AG08396 (cell line): ENCODE measurements around the gene CTAGE8.
"Not testable (repeated sequence)": the region's sequence is repeated elsewhere in the genome, so short reads cannot be mapped to it uniquely, and the experiment has no call there.

Experiments used
- DNase-seq: peaks from one replicate; pipeline ENCODE4 v3.0.0; 2012; ENCODE audit warnings: low spot score, mixed read lengths

The CTAGE8 gene, protein sequence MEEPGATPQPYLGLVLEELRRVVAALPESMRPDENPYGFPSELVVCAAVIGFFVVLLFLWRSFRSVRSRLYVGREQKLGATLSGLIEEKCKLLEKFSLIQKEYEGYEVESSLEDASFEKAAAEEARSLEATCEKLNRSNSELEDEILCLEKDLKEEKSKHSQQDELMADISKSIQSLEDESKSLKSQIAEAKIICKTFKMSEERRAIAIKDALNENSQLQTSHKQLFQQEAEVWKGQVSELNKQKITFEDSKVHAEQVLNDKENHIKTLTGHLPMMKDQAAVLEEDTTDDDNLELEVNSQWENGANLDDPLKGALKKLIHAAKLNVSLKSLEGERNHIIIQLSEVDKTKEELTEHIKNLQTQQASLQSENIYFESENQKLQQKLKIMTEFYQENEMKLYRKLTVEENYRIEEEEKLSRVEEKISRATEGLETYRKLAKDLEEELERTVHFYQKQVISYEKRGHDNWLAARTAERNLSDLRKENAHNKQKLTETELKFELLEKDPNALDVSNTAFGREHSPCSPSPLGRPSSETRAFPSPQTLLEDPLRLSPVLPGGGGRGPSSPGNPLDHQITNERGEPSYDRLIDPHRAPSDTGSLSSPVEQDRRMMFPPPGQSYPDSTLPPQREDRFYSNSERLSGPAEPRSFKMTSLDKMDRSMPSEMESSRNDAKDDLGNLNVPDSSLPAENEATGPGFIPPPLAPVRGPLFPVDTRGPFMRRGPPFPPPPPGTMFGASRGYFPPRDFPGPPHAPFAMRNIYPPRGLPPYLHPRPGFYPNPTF

DNA sequence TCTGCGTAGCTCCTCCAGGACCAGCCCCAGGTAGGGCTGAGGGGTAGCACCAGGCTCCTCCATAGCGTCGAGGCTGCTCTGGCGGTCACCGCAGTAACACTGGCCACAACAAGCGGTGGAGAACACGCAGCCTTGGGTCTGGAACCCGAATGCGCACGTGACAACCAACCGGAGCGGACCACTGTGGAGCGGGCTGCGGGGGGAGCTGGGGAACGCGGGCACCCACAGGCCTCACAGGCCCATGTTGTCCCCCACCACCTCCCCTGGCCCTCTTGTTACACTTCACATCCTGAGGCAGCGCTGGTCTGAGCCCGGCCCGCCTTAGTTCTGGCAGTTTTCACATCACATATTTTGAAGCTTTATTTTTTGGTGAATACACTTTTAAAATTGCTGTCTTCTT lies at the start of gene CTAGE8:
Gene CTAGE8 (minus strand): TSS at position 101 of the 400 bp plus-strand sequence. CDS start 38 bp downstream, at position 63.
- DNase-seq = not testable (repeated sequence)

DNA sequence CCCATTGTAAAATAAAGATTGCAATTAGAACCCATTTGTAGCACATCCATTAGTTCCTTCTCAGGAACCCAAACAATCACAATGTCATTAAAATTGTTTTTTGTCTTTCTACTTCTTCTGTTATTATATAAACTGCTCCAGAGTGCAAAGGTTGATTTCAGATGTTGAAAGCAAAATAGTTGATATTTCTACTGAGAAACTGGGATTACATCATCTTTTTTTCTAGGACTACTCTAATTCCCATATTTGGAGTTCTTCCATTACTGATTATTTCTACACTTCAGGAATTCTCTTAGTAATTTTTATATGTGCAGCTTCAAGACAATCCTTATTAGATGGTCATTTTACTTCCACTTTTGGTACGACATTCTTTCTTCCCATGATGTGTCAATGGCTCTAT lies 48.4 kb upstream of the CTAGE8 start:
- DNase-seq = not testable (repeated sequence)

DNA sequence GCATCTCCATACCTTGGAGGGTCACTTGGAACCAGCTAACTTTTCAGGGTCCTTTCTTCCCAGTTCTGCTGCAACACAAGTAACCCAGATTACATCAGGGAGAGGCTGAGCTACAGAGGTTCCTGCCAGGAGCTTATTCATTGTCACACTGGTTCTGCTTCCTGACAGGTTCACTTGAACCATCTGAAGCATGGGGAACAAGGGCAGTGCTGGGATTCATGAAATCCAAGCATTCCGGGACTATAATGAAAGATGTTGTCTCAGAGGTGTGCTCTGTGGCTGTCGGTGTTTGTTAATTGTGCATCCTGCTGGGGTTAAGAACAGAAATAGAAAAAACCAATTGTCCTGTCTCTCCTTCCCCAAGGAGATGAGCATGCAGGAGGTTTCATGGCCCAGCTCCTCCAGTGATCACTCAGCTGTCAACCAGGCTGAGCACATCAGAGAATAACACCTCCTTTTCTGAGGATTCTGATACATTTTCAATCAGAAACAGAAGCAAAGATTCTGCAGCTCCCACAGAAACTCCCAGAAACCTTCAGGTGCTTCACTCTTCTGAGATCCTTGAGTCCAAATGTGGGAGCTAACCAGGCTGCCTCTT lies 42.9 kb upstream of the CTAGE8 start, which contains the start of gene OR2A1:
Gene OR2A1 (plus strand): TSS at position 548 of the 598 bp plus-strand sequence. CDS start 5,706 bp downstream, outside the sequence.
- DNase-seq = not testable (repeated sequence)

DNA sequence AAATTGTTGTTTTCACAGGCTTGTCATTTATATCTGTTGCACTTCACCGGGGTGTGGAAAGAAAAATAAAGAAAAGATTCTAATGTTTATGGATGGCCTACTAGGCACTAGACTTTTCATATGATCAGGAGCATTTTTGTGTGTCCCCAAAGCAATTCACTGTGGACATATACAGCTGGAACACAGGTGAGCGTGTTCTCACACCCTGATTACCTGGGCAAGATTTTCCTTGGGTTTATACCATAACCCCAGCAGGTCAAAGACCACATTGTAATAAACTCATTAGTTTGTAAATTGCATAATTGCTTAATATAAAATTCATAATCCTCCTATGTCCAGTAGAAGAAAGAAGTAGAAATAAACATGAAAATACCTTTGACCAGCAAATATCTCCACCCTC lies 42.1 kb upstream of the CTAGE8 start:
- DNase-seq = not testable (repeated sequence)

DNA sequence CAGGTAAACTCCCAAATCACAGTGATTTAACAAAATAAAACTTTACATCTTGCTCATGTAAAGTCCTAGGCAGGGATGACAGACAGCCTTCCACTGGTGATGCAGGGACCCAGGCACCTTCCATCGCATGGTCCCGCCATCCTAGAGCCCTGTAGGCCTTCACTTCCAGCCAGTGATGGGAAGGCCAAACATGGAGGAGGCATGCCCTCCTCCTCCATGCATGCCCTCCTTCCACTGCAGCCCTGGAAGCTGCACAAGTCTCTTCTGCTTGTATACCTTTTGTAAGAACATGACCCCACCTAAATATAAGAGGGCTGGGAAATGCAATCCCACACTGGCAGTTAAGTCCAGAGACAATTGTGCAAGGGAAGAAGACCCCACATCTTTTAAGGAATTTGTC lies 40.6 kb upstream of the CTAGE8 start:
- DNase-seq = not testable (repeated sequence)

DNA sequence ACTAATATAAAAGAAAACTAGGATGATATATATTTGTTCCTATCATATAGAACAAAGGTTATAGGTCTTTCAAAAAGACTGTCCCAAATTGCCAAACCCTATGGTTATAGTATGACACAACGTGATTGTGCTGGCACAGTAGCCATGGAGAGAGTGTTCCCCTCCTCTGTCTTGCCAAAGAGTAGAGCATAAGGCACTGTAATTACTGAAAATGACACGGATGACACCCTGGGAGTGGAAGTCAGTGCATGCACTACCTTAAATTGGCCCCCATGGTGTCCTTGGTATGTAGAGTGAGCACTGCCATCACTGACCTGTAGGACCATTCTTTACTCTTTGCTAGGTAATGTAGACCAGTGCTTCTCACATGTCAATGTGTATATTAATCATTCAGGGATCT lies 36.1 kb upstream of the CTAGE8 start:
- DNase-seq = not testable (repeated sequence)

DNA sequence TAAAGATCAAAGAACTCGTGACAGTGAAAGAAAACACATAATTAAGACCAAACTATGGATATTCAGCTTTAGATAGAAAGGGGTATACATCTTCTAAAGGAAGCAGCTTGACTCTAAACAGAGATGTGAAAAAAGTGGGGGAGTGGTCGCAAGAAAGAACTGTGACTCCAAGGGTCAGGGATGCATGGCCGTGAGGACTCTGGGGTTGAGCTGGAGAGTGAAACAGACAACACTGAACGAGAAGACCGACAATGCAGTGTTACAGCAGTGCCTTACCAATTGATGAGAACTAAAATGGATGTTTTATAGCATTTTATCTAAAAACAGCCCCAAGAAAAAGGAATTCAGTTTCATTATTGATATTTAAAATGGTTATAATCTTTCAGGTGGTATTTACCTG lies 34.5 kb upstream of the CTAGE8 start:
- DNase-seq = not testable (repeated sequence)

DNA sequence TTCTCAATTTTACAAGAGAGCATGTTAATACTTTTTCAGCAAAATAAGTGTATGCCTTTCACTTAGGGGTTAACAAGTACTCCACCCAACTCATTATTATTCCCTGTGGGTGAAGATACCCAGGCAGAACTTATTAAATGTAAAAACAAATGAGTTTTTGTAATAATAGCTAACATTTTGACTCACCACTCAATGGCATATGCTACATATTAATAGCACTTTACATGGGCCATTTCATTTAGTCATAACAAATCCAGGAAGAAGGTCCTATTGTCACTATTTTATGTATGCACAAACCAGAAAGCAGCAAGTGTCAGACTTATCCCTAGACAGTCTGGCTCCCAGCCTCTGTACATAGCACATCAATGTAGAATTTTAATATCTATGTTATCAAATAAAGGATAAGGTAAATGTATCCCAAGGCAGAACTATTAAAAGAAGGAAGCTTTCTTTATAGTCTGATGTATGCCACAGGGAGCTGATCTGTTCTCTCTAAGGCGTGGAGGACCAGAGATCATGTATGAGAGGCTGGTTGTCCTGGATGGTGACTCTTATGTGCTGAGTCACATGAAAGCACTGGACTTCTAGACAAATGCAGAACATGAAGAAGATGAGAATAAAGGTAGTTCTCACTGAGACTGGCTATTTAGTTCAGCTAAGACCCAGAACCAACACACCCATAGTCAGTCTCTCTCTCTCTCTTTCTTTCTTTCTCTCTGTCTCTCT lies 33.7 kb upstream of the CTAGE8 start:
- DNase-seq = not testable (repeated sequence)

DNA sequence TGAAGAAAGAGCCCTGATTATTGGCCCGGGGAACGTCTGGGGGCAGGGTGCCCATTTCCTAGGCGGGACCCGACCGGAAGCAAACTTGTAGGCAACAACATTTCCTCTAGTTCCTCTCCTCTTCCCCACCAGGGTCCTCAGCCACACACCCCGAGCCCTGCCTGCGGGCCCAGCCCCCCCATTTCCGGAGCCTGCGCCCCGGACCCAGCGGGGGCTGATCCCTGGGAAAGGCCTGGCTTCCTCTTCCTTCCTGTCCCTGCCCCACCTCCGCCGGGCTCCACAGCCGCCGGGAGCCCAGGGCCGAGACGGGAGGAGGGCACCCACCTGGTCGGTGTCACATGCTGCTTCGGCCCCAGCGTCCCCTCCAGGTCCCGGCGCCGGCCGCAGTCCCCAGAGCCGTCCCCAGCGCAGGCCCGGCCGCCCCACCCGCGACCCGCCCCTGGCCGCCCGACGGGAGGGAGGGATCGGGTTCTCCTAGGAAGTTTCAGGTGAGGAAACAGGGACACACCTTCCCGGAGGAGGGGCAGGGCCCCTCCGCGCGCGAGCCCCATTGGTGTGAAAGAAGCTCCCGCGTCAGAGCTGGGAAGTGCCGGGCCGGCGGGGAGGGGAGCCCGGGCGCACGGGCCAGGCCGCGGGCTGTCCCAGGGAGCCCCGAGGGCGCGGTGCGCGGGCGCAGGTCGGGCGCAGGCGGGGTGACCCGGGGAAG lies 24.9 kb upstream of the CTAGE8 start:
- DNase-seq = not testable (repeated sequence)

DNA sequence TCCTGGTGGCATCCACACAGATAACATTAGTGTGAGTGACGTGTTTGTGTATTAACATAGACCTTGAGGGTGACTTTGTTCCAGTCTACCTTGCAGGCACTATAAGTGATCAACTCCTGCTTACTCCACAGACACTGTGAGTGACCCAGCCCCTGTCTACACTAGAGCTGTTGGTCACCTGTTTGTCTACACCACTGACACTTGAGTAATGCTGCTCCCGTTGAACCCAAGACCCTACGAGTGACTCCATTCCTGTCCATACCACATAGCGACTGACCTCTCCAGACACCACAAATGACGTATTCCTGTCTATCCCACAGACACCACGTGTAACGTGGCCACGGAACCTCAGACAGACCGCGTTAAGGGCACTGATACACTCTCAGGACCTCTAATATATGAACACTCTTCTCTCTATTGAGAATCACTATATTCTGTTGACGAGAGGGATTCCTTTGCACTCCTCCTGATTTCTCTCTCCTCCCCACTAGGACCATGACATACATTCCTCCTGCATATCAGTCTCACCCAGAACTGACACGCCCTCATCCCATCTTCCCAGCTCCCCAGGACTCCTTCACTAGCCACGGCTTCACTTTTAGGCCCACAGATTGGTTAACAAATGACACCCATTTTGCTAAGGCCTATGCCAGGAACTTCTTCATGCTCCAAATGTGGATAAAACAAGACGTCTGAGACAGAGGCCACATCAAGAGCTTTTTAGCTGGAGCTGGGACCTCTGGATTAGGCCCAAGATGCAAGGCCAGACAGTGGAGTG lies 23.5 kb upstream of the CTAGE8 start:
- DNase-seq = not testable (repeated sequence)

DNA sequence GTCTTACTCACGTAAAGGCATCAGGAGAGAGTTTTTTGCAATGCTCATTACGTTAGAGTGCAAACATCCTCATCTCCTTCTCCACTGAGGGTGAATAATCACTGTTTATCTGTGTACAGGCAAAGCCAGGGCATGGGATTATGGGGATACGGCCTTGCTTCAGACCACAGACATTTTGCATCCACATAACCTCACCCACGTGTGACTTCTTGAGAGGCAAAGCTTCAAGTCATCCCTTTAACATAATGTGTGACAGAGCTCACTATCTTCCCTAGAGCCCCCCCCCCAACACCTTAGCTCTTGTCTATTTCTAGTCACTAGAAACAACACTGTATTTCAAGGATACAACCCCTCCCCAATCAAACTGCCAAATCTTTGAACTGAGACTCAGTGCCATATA lies 22.5 kb upstream of the CTAGE8 start:
- not testable (repeated sequence) for DNase-seq

DNA sequence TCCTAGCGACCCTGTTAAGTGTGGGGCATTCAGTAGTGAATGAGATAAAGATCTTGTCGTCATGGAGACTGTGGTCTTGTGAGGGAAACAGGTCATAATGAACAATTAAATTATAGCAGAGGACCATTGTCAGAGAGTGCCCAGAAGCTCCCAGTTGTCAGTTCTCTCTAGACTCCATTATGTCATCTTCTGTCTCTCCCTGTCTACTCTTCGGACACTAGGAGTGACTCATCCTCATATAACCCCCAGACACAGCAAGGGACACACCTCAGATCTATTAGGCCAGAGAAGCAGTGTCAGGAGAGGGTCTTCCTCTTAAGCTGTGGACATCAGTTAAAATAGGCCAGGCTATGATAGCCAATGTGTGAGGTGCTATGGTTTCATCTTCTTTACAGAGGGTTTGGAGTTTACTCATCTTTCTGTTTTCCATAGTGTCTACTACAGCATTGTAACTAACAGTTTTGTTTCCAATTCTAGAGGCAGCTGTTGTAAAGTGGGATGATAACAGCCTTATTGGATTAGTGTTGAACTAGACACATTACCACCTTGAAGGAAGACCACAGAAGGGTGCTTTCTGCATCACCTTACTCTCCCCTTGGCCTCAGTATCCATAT lies 18.2 kb upstream of the CTAGE8 start:
- DNase-seq = not testable (repeated sequence)

DNA sequence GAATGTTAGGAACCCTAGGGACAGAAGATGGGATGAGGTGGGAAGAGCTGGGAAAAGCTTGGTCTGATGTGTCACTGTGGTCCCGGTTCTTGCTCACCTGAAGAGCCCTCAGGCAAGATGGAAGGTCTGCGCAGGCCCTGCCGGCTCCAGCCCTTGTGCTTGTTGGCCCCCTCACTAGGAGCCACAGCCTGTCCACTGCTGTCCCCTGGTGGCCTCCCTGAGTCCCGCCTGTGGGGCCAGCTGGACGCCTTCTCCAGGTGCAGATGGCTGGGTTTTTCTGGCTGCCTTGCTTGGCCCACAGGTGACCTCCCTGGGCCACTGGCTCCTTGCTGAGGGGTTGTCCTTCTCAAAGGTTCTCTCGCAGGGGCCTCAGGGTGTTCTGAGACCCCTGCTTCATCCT lies 14.6 kb upstream of the CTAGE8 start:
- DNase-seq = not testable (repeated sequence)

DNA sequence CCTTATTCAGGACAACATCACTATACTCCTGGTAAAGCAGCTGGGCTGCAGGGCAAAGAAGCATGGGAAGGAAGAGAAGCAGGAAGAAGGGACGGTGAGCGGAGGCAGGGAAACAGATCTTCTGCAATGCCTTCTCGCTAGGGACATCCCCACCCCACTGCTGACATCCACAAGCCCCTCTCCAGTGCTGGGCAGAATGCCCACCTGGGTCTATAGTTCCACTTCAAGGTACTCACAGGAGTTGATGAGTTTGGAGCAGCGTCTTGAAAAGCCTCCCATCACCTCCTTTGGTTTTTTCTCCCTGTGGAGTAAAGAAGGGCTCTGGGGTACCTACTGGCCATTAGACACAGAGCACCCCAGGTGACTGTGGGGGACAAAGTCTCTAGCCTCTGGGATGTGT lies 13.4 kb upstream of the CTAGE8 start:
- DNase-seq = not testable (repeated sequence)

DNA sequence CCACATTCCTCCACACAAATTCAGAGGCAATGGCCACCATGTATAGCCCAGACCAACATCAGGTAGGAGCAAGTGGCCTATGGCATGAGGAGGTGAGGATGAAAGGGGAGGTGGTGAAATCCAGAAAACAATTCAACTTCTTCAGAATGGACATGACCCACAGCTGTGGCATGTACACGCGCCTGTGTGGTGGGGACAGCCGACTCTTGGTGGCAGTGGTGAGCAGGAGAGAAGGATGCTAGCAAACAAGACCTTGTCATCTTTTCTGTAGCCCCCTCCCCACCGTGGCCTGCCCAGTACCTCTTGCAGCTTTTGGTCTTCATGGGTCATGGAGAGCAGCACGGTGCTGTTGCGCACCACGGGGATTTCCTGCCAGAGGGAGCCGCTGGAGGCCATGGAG lies 12.9 kb upstream of the CTAGE8 start:
- not testable (repeated sequence) for DNase-seq

DNA sequence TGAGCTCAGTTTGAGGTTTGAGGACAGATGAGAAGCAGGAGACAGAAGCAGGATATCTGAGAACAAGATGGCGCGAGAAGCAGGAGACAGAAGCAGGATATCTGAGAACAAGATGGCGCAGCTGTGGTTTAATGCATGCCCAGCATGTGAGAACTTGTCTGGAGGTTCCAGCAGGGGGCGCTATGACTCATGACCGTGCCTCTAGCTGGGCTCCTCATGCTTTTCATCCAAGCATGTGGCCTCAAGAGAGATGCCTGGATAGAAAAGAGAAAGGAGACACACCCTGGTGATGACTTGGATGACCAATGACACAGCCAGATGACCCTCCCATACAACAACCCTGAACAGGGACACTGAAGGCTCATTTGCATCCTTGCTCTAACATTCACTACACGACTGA lies 10.9 kb upstream of the CTAGE8 start:
- DNase-seq = not testable (repeated sequence)

DNA sequence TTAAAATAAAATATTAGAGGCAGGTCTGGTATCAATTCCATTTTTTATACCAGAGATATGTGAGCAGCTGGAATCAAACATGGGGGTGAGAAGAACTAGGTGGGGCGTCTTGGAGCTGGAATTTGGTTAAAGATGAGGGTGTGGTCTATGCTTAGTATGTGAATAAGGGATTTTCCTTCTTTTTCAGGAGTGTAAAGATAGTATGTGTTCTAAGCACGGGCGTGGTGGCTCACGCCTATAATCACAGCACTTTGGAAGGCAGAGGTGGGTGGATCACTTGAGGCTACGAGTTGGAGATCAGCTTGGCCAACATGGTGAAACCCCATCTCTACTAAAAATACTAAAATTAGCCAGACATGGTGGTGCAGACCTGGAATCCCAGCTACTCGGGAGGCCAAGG lies 6.2 kb upstream of the CTAGE8 start:
- not testable (repeated sequence) for DNase-seq

DNA sequence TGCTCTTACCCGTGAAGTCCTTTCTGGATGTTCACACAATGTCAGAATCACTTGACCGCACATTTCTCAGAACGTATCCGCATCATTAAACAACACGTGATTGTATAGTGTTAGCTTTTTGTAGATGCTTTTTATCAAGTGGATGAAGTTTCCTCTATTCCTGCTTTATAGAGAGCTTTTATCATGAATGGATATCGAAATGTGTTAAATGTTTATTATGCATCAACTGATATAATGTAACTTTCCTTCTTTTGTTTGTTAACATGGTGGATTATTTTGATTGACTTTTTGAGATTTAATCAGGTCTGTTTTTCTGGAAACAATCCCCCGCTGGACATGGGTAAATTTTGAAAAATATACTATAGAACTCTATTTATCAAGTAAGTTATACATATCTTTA lies 4.4 kb downstream of the CTAGE8 start, which contains the start of gene OR2A7:
Gene OR2A7 (minus strand): TSS at position 101 of the 400 bp plus-strand sequence. CDS start 5,164 bp downstream, outside the sequence.
- not testable (repeated sequence) for DNase-seq

DNA sequence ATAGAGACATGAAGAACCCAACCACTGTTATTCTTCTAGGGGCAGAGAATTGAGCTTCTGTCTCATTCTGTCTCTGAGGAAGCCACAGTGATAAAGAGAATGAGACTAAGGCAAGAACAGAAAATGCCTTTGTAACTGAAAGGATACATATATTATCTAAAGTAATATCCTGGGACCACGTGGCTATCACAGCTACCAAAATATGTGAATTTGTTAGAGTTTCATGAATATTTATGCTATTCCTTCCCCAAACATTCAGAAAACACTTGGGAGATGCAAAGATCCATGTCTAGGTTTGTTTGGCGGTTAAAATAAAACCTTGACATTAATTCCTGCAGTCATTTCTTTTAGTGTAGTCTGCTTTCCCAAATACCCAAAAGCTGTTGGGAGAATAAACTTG lies 7.0 kb downstream of the CTAGE8 start:
- not testable (repeated sequence) for DNase-seq

DNA sequence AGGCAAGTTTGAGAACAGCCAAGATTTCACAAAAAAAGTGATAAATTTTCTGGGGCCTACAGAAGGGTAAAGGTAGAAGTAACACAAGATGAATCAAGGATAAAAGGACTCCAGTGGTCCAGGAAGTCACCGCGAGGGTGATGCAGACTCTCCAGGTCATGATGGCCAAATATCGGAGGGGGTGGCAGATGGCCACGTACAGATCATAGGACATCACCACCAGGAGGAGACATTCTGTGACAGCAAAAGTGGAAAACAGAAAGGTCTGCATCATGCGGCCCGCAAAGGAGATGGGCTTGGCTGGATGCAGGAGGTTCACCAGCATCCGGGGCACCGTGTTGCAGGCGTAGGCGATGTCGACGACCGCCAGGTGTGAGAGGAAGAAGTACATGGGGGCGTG lies 10.0 kb downstream of the CTAGE8 start:
- DNase-seq = not testable (repeated sequence)
